GM12874 (cell line): ENCODE data around the gene ASH1L.

ENCODE experiments used
- TF ChIP-seq, protein P1 (sequence below): IDR thresholded peaks from 2 replicates; pipeline ENCODE4 v1.5.1; 2011; ENCODE audit warnings: low read depth, mild to moderate bottlenecking, control low read depth, low read length, moderate library complexity; ENCODE audit not compliant: insufficient read depth

ASH1L gene

DNA sequence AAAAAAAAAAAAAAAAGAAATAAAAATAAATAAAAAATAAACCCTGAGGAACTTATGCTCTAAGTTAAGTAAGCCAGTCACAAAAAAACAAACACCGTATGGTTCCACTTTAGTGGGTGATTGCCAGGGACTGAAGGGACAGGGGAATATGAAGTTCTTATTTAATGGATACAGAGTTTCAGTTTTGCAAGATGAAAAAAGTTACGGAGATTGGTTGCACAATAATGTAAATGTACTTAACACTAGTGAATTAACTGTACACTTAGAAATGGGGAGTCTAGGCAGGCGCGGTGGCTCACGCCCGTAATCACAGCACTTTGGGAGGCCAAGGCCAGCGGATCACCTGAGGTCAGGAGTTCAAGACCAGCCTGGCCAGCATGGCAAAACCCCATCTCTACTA is 111.4 kb downstream of the ASH1L start:
- TF ChIP-seq, protein P1, sequence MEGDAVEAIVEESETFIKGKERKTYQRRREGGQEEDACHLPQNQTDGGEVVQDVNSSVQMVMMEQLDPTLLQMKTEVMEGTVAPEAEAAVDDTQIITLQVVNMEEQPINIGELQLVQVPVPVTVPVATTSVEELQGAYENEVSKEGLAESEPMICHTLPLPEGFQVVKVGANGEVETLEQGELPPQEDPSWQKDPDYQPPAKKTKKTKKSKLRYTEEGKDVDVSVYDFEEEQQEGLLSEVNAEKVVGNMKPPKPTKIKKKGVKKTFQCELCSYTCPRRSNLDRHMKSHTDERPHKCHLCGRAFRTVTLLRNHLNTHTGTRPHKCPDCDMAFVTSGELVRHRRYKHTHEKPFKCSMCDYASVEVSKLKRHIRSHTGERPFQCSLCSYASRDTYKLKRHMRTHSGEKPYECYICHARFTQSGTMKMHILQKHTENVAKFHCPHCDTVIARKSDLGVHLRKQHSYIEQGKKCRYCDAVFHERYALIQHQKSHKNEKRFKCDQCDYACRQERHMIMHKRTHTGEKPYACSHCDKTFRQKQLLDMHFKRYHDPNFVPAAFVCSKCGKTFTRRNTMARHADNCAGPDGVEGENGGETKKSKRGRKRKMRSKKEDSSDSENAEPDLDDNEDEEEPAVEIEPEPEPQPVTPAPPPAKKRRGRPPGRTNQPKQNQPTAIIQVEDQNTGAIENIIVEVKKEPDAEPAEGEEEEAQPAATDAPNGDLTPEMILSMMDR = no peak

DNA sequence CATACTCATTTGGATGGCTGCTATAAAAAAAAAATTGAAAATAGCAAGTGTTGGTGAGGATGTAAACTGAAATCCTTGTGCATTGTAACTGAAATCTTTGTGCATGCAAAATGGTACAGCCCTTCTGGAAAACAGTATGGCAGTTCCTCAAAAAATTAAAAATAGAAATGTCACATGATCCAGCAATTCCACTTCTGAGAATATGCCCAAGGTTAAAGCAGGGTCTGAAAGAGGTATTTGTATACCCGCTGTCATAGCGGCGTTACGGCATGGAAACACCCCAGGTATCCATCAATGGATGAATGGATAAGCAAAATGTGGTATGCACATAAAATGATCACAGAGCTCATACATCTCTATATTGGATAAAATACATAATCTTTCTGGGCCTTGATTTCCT is 125.2 kb downstream of the ASH1L start:
- TF ChIP-seq, protein P1 = no peak

DNA sequence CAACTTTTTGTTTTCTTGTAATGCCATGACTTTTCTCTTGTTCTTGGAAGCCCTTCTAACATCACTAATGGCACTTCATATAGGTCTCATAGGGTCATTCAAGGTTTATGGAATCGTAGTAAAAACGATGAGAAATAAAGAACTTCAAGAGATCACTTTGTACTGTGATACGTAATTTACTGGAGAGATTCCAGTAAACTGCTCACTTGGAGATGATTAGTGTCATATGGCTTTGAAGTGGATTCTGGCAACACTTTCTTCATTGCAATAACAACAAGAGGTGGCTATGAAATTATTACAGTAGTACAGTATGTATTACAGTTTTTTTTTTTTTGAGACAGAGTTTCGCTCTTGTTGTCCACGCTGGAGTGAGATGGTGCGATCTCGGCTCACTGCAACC is 138.5 kb downstream of the ASH1L start:
- TF ChIP-seq, protein P1 = no peak

DNA sequence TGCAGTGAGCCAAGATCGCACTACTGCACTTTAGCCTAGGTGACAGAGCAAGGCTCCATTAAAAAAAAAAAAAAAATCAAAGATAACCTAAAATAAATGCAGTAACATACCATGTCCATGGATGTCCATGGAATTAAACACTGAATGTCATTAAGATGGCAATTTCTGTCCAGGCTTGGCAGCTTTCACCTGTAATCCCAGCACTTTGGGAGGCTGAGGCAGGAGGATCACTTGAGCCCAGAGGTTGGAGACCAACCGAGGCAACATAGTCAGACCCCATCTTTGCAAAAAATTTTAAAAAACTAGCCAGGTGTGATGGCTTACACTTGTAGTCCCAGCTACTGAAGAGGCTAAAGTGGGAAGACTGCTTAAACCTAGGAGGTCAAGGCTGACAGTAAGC is 141.8 kb downstream of the ASH1L start:
- TF ChIP-seq, protein P1 = no peak

DNA sequence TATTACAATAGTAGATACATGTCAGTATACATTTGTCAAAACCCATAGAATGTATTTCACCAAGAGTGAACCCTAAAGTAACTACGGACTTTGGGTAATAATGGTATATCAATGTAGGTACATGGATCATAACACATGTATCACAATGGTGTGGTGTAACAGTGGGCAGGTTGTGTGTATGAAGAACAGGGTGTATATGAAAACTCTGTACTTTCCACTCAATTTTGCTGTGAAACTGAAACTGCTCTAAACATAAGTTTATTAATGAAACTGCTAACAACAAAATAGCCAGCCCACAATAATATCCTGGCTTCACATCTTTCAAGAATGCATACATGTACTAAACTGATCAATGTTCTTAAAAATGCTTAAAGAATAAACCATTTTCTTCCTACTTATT is 151.7 kb downstream of the ASH1L start:
- TF ChIP-seq, protein P1 = no peak

DNA sequence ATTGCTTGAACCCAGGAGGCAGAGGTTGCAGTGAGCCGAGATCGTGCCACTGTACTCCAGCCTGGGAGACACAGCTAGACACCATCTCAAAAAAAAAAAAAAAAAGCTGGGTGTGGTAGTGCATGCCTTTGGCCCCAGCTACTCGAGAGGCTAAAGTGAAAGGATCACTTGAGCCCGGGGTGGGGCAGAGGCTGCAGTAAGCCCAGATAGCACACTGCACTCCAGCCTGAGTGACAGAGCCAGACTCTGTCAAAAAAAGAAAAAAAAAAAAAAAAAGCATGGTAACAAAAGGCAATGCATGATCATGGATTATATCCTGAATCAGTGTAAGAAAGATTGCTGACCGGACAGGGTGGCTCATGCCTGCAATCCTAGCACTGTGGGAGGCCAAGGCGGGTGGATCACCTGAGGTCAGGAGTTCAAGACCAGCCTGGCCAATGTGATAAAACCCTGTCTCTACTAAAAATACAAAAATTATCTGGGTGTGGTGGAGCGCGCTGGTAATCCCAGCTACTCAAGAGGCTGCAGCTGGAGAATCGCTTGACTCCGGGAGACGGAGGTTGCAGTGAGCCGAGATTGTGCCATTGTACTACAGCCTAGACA is 165.6 kb downstream of the ASH1L start:
- TF ChIP-seq, protein P1 = no peak

DNA sequence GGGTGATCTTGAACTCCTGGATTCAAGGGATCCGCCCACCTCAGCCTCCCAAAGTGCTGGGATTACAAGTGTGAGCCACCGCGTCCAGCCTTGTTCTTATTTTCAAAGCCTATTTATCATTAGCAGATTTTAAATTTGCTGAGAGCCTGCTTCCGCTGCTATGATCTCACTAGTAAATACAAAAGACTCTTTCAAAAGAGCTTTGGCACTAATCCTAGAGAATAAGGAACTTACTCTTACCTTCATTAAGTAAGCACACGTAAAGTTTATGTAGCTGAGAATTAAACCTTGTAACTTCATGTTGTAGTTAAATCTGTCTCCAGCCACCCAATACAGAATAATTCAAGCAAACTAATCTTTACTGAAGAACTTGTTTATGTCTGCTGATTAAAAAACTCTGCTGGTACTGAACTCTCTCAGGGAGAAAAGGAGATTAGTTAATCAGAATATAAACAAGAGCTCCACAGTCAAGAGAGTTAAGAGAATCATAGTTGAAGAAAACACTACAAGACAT is 169.6 kb downstream of the ASH1L start:
- TF ChIP-seq, protein P1 = no peak
